GM12865 (cell line): ENCODE data around the gene ATOH1.

Source experiments
- DNase-seq: peaks from one replicate; pipeline ENCODE4 v3.0.0; 2010; ENCODE audit warnings: low read depth
- H3K4me3 ChIP-seq: 2 replicates; pipeline ENCODE4 v1.5.1; 2011; ENCODE audit warnings: mild to moderate bottlenecking, low read depth, low read length, control low read depth
- CTCF ChIP-seq: IDR thresholded peaks from 2 replicates; pipeline ENCODE4 v1.5.1; 2011; ENCODE audit warnings: low read length, control low read depth, low read depth, inconsistent platforms; ENCODE audit not compliant: insufficient read depth; ENCODE audit errors: missing control alignments

ATOH1 gene

DNA sequence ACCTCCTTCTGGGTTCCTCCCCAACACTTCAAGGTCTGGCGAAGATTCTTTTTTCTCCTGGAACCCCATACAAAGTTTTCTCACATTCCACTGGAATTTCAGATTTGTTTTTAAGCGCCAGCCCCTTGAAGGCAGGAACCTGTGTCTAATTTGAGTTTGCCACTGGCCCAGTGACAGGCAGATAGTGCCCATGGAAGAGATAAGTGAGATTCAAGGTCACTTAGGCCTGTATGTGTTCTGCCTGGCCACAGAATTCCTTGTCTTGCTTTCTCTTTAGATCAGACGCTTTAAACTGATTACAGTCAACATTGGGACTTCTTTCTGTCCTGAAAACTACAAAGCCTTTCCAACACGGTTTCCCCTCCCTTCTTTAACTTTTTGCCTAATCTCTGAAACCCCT is 11.2 kb downstream of the ATOH1 start:
- no peak for TF ChIP-seq CTCF
- no peak for DNase-seq
- H3K4me3 ChIP-seq, result no peak overlapping the region

- TF ChIP-seq CTCF, result no peak
- DNase-seq, result no peak
- no peak overlapping the region for H3K4me3 ChIP-seq
These were observed 13.3 kb downstream of the ATOH1 start for GRCh38 chr4:93841803-93842345.

DNA sequence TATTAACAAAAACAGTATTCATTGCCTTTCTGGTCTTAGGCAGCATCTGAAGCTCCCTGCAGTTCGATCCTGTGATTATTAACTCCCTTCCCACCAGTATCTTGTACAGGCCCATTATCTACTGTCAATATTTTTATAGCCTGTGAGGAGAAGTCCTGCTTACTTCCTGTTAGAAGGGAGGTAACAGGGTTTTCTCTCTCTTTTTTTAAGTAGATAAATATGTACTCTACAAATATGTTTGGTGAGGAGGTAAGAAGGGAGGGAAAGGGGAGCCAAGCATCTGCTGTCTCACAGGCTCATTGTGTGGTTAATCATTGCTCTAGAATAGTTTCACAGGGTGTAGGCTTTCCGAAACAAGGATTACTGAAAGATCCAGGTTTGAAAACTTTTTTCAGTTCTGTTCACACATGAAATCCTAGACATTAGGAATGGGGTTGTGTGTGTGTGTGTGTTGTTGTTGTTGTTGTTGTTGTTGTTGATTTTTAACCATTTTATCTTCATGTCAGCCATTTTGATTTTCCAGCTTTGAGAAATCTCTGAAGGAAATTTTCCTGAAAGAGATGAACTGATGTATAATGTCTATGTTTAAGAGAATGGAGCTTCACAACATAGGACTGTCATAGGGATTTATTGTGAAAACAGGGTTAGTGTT is 14.2 kb downstream of the ATOH1 start:
- no peak for DNase-seq

GRCh38 chr4:93843772-93844171 is 15.2 kb downstream of the ATOH1 start:
- no peak for TF ChIP-seq CTCF
- no peak overlapping the region for H3K4me3 ChIP-seq
- DNase-seq, result no peak

More for the DNA sequence above, 14.2 kb downstream of the ATOH1 start:
- no peak for TF ChIP-seq CTCF
- no peak overlapping the region for H3K4me3 ChIP-seq

DNA sequence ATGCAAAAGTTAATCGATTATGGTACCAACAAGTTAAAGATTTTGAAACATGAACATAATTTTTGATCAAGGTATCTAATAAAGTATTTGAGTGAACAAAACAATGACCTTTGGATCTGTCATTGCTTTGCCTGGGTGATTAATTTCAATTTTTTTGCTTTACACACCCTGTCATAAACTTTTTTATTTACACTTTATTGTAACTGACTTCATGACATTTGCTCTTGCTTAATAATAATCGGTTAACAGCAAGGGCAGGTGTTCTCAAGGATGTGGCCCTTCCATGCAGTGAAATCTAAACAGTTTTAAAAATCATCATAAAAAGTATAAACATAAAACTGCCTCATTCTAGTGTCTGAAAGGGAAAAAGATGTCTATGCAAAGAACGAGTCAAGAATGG is 24.1 kb downstream of the ATOH1 start:
- TF ChIP-seq CTCF, result no peak
- no peak for DNase-seq
- H3K4me3 ChIP-seq, result no peak overlapping the region

DNA sequence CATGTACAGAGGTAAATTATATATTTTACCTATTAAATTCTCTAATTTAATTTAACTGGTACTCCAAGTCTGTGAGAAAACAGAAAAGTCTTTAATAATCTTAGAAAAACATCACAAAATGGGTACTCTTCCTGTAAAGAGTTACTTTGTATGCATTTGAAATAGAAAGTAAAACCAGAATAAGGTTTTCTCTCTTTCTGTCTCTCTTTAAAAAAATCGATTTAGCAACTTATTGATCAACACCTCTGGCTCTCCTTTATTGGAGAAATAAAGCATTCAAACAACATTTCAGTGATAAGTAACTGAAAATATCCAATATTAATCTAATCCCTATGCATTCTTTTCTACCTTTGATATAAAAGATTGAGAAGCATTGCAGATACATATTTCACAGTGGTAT is 27.4 kb downstream of the ATOH1 start:
- no peak for TF ChIP-seq CTCF
- H3K4me3 ChIP-seq, result no peak overlapping the region
- no peak for DNase-seq

DNA sequence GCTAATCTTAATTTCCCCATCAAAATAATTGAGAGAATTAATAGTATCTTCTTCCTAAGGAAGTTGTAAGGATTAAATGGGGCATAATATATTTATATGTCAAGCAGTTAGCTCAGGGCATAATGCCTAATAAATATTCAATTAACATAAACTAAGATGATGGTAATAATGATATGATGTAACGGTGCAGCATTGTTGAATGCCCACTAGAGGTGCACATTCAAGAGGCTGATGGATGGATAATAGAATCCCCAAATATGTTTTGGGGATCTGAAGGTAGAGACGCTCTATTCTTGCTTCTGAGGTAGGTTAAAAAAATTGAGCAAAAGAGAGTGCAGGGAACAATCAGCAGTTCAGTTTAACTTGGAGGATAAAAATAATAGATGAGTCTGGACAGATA is 37.1 kb downstream of the ATOH1 start:
- H3K4me3 ChIP-seq, result no peak overlapping the region
- TF ChIP-seq CTCF, result peak; percentile 12
- DNase-seq, result no peak
